ENCODE results near the gene CCSER2. TPM values are rescaled to one million over a fixed set of nuclear protein-coding genes. Genes with fewer than 3 reads are reported as not detected.

Gene CCSER2
- polyA plus RNA-seq, 1 of the 3 experiments (the other 2 are of a cell fraction): 8.5 TPM

DNA sequence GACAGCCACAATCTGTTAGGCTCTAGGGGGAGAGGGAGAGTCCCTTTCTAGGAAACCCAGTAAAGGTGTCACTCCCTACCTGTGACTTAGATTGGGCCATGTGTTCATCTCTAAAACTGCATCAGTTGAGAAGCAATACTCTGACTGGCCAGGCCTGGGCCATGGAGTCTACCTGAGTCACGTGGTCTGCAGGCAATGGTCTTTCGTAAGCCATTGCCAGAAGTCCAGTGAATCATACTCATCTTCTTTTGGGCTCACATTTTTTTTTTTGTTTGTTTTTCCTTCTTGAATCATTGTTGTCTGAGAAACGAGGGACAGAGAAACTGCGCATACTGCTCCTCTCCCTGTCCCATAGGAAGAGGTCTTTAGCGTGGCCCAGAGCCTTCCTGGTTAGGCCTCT, 215.6 kb downstream of the CCSER2 start:
- ChIA-PET CTCF (interaction anchor here (1.5 to 11.4 kb wide), 2 partner anchors 171 to 279 kb away, joined by 3 to 201 read pairs; no protein-coding TSS in a partner anchor), POLR2A (no interaction called here)
- Histone ChIP-seq H3F3A (replicated peaks; ENCODE audit: insufficient read depth) (peaks cover 4% of the 10 kb centered on the region), H3K27ac (ENCODE audit: low read depth in 2 of 2, low read length in 1 of 2) (no peak overlapping the region), H3K79me2 (ENCODE audit: insufficient read depth) (no peaks in the 10 kb centered on the region), H3K9me2 (no peaks in the 10 kb centered on the region), H3K4me3 (ENCODE audit: low read depth in 2 of 2, low read length in 1 of 2) (no peak overlapping the region), H3K36me3 (replicated peaks in 1 of 2; ENCODE audit: control insufficient read depth in 1 of 2, insufficient read depth in 2 of 2, low read length in 1 of 2) (no peaks in the 10 kb centered on the region), H2AFZ (ENCODE audit: low read depth) (no peak overlapping the region), H3K9ac (no peak overlapping the region), H4K20me1 (ENCODE audit: insufficient read depth) (no peaks in the 10 kb centered on the region), H3K4me1 (ENCODE audit: control insufficient read depth in 1 of 2, insufficient read depth in 2 of 2, low read depth in 1 of 2, low read length in 1 of 2) (peaks cover 10 to 33% of the 10 kb centered on the region in 2 experiments; a peak in 3 of 4 replicates), H3K9me3 (no peaks in the 10 kb centered on the region), H3K4me2 (no peak overlapping the region), H3K27me3 (ENCODE audit: insufficient read depth) (no peaks in the 10 kb centered on the region)
- DNase-seq: no peak
- TF ChIP-seq RCOR1 (IDR thresholded peaks at IDR 0.05; ENCODE audit: low read length) (no peak), RAD21 (IDR thresholded peaks at IDR 0.05; ENCODE audit: low read length) (no peak), FOSL2 (IDR thresholded peaks at IDR 0.05; ENCODE audit: borderline replicate concordance, low read depth) (no peak), PBX3 (IDR thresholded peaks at IDR 0.05) (no peak), RFX5 (IDR thresholded peaks at IDR 0.05; ENCODE audit: low read length) (no peak), FOXM1 (IDR thresholded peaks at IDR 0.05; ENCODE audit: low read depth) (no peak), SMC3 (IDR thresholded peaks at IDR 0.05; ENCODE audit: low read depth, low read length) (no peak), FOXJ3 (CRISPR knock-in tag; IDR thresholded peaks at IDR 0.05) (no peak), NFIC (IDR thresholded peaks at IDR 0.05; ENCODE audit: borderline replicate concordance) (no peak), EZH2phosphoT487 (IDR thresholded peaks at IDR 0.05; ENCODE audit: borderline replicate concordance, low read depth) (no peak), TCF12 (IDR thresholded peaks at IDR 0.05) (no peak), EP300 (IDR thresholded peaks at IDR 0.05; ENCODE audit: borderline replicate concordance in 1 of 2, low read depth in 1 of 2, low read length in 1 of 2) (no peak), RXRA (IDR thresholded peaks at IDR 0.05; ENCODE audit: borderline replicate concordance, low read depth) (no peak), POLR2AphosphoS5 (IDR thresholded peaks at IDR 0.05; ENCODE audit: low read depth, low read length) (no peak), YY1 (IDR thresholded peaks at IDR 0.05; ENCODE audit: low read depth) (no peak), JUND (IDR thresholded peaks at IDR 0.05) (no peak), TEAD4 (IDR thresholded peaks at IDR 0.05; ENCODE audit: borderline replicate concordance, insufficient read depth) (no peak), REST (IDR thresholded peaks at IDR 0.05; ENCODE audit: low read depth, low read length) (no peak)
- WGBS (ENCODE audit: low lambda C conversion rate): 75% methylated on average over 5 of the region's 5 CpGs

All from SK-N-SH (cell line).